K562 (cell line): Measurements from ENCODE around the gene EPHB3. TPM values are rescaled to one million over a fixed set of nuclear protein-coding genes. Genes with fewer than 3 reads are reported as not detected.

Experiments used
- ATAC-seq: fragments of 200-7000 bp; cut with Tn5 transposase; 3 replicates; pipeline ENCODE4 v1.9.1; 2020; ENCODE audit warnings: moderate library complexity
- BruUV-seq: library from RNA; stranded (reverse); fragments of 400-500 nt; replicated peaks from 2 replicates; lab custom pipeline; 2021; lab: Mats Ljungman, UMichigan
- CTCF ChIA-PET: fragments of 300-600 bp; formaldehyde crosslinking; extraction: SDS; loops from one replicate; lab custom pipeline; 2021; ENCODE audit warnings: low intra/inter-chr PET ratio; lab: Yijun Ruan, JAX
- POLR2A ChIA-PET: fragments of 300-600, 350-650 bp; sonication (Branson Sonifier 250); formaldehyde crosslinking; extraction: SDS; loops from one replicate; lab custom pipeline; 2021; ENCODE audit warnings: antibody characterized with exemption, inconsistent platforms; lab: Yijun Ruan, JAX
- DNase-seq, 4 experiments: peaks; one replicate each; pipeline versions ENCODE4 v3.0.0 to v3.0.0-alpha.2; 2011 to 2018; ENCODE audit warnings: low spot score in 3 of 4, mixed read lengths in 3 of 4; ENCODE audit errors: extremely low read depth in 1 of 4
- FAIRE-seq: peaks from 2 replicates; lab custom pipeline; 2011; peaks lifted over from hg19 to GRCh38; lab: Jason Lieb, UNC
- H2AFZ ChIP-seq: 2 replicates; pipeline ENCODE4 v1.6.0; 2011; ENCODE audit warnings: low read depth, low read length, control low read depth, inconsistent platforms
- H3K27ac ChIP-seq: fragments of 200-600 bp; 3 replicates; pipeline ENCODE4 v1.8.0; 2011; ENCODE audit warnings: low read depth, mild to moderate bottlenecking, control low read depth, inconsistent platforms, low read length, moderate library complexity, mixed read lengths; ENCODE audit errors: extremely low read depth
- H3K27me3 ChIP-seq, 2 experiments: fragments of 300-600 bp in 1 of 2; 2 replicates in 1 of 2; 3 replicates in 1 of 2; pipeline versions ENCODE4 v1.6.0 to v1.8.0; 2011; ENCODE audit warnings: inconsistent platforms in 2 of 2, low read length in 2 of 2, mild to moderate bottlenecking in 1 of 2, mixed read lengths in 1 of 2, moderate library complexity in 1 of 2; ENCODE audit not compliant: control insufficient read depth in 2 of 2, insufficient read depth in 2 of 2
- H3K36me3 ChIP-seq: fragments of 300-600 bp; 3 replicates; pipeline ENCODE4 v1.8.0; 2011; ENCODE audit warnings: mild to moderate bottlenecking, low read length, inconsistent platforms; ENCODE audit not compliant: control insufficient read depth, insufficient read depth
- H3K4me1 ChIP-seq, 2 experiments: fragments of 200-600 bp in 1 of 2; replicated peaks in 1 of 2; 2 replicates in 1 of 2; 3 replicates in 1 of 2; pipeline versions ENCODE4 v1.5.1 to v1.8.0; 2011; ENCODE audit warnings: inconsistent platforms in 2 of 2, low read length in 2 of 2, mild to moderate bottlenecking in 1 of 2, mixed read lengths in 1 of 2, moderate library complexity in 1 of 2; ENCODE audit not compliant: control insufficient read depth in 2 of 2, insufficient read depth in 2 of 2
- H3K4me2 ChIP-seq: 2 replicates; pipeline ENCODE4 v1.6.1; 2011; ENCODE audit warnings: low read length, control low read depth, inconsistent platforms, mixed read lengths; ENCODE audit not compliant: insufficient read depth
- H3K4me3 ChIP-seq: fragments of 200-600 bp; sonication (generic), shearing (Covaris generic); 2 replicates; pipeline ENCODE4 v1.5.1; 2016; ENCODE audit warnings: control low read depth, inconsistent platforms
- H3K79me2 ChIP-seq: fragments of 200-600 bp; 3 replicates; pipeline ENCODE4 v1.8.0; 2011; ENCODE audit warnings: low read length, inconsistent platforms; ENCODE audit not compliant: control insufficient read depth, insufficient read depth
- H3K9ac ChIP-seq, 2 experiments: 2 replicates each; pipeline versions ENCODE4 v1.6.0 to v1.6.1; 2011; ENCODE audit warnings: low read depth in 2 of 2, low read length in 2 of 2, control low read depth in 1 of 2, inconsistent platforms in 1 of 2, mild to moderate bottlenecking in 1 of 2, mixed read lengths in 1 of 2; ENCODE audit not compliant: insufficient read depth in 1 of 2
- H3K9me1 ChIP-seq: one replicate; pipeline ENCODE4 v1.6.0; 2011; ENCODE audit warnings: inconsistent platforms, mild to moderate bottlenecking, low read length, moderate library complexity; ENCODE audit not compliant: control insufficient read depth, insufficient read depth
- H3K9me3 ChIP-seq: replicated peaks from 2 replicates; pipeline ENCODE4 v1.5.1; 2011; ENCODE audit warnings: low read depth, low read length, inconsistent platforms; ENCODE audit not compliant: control insufficient read depth, insufficient read depth
- H4K20me1 ChIP-seq: replicated peaks from 2 replicates; pipeline ENCODE4 v1.6.1; 2011; ENCODE audit warnings: low read length, inconsistent platforms, mixed read lengths; ENCODE audit not compliant: control insufficient read depth, insufficient read depth
- CBX5 ChIP-seq: IDR thresholded peaks from 2 replicates; pipeline ENCODE4 v1.6.1; 2014; ENCODE audit warnings: low read depth, borderline replicate concordance
- KAT8 ChIP-seq: fragments of 450-650 bp; IDR thresholded peaks from 2 replicates; pipeline ENCODE4 v1.6.1; 2016; ENCODE audit warnings: low read depth, mild to moderate bottlenecking
- KHSRP ChIP-seq: fragments of 450-650 bp; IDR thresholded peaks from 2 replicates; pipeline ENCODE4 v1.6.1; 2017
- LEF1 ChIP-seq: fragments of 450-650 bp; IDR thresholded peaks from 2 replicates; pipeline ENCODE4 v1.6.1; 2016; ENCODE audit warnings: mild to moderate bottlenecking
- NCOA1 ChIP-seq: fragments of 450-650 bp; IDR thresholded peaks from 2 replicates; pipeline ENCODE4 v1.6.1; 2016; ENCODE audit warnings: low read depth
- PRMT5 ChIP-seq: sonication (generic); formaldehyde crosslinking; IDR thresholded peaks from 2 replicates; pipeline ENCODE4 v1.5.0; 2020; ENCODE audit warnings: missing genetic modification reagents
- TCF7L2 ChIP-seq: fragments of 150-350 bp; IDR thresholded peaks from 2 replicates; pipeline ENCODE4 v1.6.1; 2016; ENCODE audit warnings: low read depth, mild to moderate bottlenecking, low read length, moderate library complexity
- ZC3H8 ChIP-seq: fragments of 450-650 bp; IDR thresholded peaks from 2 replicates; pipeline ENCODE4 v1.6.1; 2017
- ZNF239 ChIP-seq: fragments of 250-450 bp; sonication (Bioruptor Pico); IDR thresholded peaks from 2 replicates; pipeline ENCODE4 v1.4.0; 2020; ENCODE audit warnings: mild to moderate bottlenecking
- ZNF347 ChIP-seq: fragments of 450-650 bp; formaldehyde crosslinking; IDR thresholded peaks from 2 replicates; pipeline ENCODE4 v1.4.0; 2020; ENCODE audit warnings: low read depth, mild to moderate bottlenecking, moderate library complexity
- WGBS: fragments of 100-300 bp; shearing (Covaris generic); methylation state at CpG from one replicate; pipeline ENCODE4 v1.1.6; 2016; ENCODE audit warnings: low coverage, mixed read lengths; ENCODE audit not compliant: insufficient coverage; ENCODE audit errors: missing lambda C conversion rate; 5-methylcytosine and 5-hydroxymethylcytosine counted together
- in situ Hi-C: fragments of 300-500 bp; cut with MboI; formaldehyde crosslinking; loops from 4 replicates; pipeline ENCODE4 v1.15.0; 2018; ENCODE audit warnings: inconsistent platforms, mixed read lengths
- intact Hi-C: fragments of 100-400 bp; cut with micrococcal nuclease; formaldehyde crosslinking; loops from 2 replicates; pipeline ENCODE4 v1.14.2; 2022
- polyA plus RNA-seq, 8 experiments: library from polyadenylated mRNA; depleted of rRNA in 4 of 8; stranded (reverse) in 5 of 8; unstranded in 3 of 8; fragments of >200 nt; fragmentation: Nextera tagmentation in 2 of 8; fragmentation: Illumina TruSeq in 1 of 8; extraction: Ambion mirVana in 2 of 8; extraction: Trizol in 1 of 8; gene quantifications; 2 replicates each; pipeline versions ENCODE4 v1.2.1 to v1.2.3, GENCODE V29; 2011 to 2014; ENCODE audit warnings: inconsistent platforms in 1 of 8, missing spikeins in 1 of 8
- total RNA-seq, 7 experiments: library from RNA; depleted of rRNA in 6 of 7; stranded (reverse); fragments of >200 nt in 6 of 7; fragmentation: Illumina TruSeq in 2 of 7; extraction: Trizol in 2 of 7; gene quantifications; 2 replicates each; pipeline versions ENCODE4 v1.2.1 to v1.2.3, GENCODE V29; 2011 to 2021; ENCODE audit warnings: low replicate concordance in 1 of 7
- TF ChIP-seq, protein P1 (sequence below): fragments of 250-450 bp; sonication (Bioruptor Pico); IDR thresholded peaks from 2 replicates; pipeline ENCODE4 v1.4.0; 2020; ENCODE audit warnings: mild to moderate bottlenecking, moderate library complexity
- TF ChIP-seq, protein P2 (sequence below): fragments of 450-650 bp; formaldehyde crosslinking; IDR thresholded peaks from 2 replicates; pipeline ENCODE4 v1.4.0; 2022; ENCODE audit warnings: mild to moderate bottlenecking, moderate library complexity

Gene EPHB3
- total and polyA plus RNA-seq, 9 of the 15 experiments (the other 6 are each of a cell fraction or from before 2014, with no cell fraction given), result not detected

DNA sequence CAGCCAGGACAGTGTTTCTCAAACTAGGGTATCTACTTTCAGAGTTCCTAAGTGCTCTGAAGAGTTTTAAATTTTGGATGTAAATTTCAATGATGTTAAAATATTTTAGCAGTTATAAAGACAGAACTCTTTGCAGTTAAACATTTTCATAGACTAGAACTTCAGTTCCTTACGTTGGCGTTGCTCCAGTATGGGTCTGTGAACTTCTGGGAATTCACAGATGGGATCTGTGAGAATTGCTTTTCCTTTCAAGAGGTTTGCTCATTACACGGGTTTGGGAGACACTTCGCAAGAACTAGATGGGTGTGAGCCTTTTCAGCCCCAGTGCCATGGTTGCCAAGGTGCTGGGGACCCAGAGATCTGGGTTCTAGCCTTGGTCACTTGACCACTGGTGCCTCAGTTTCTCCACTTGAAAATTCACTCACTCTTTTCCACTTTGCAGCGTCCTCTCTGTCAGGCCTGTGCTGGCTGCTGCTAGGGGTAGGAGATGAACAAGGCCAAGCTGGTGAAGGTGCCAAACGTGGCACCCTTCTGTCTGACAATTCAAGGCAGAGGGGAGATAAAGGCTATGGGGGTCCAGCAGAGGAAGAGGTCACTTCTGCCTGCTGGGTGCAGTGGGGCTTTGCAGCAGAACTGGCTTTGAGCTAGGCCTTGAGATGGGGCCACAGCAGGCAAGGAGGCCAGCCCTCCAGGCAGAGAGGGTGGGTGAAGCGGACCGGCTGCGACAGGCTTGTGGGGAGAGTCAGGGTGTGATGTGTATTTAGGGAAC, 48.1 kb downstream of the EPHB3 start:
- Histone ChIP-seq H3K79me2 (no peaks in the 10 kb centered on the region), H2AFZ (no peak overlapping the region), H3K36me3 (no peaks in the 10 kb centered on the region), H3K9me1 (no peaks in the 10 kb centered on the region), H3K9ac (peak overlapping the region in 1 of 2 experiments; percentile 26; a peak in 1 of 4 replicates), H3K9me3 (no peaks in the 10 kb centered on the region), H4K20me1 (no peaks in the 10 kb centered on the region), H3K4me1 (no peaks in the 10 kb centered on the region), H3K27me3 (peaks cover 34 to 79% of the 10 kb centered on the region in 2 experiments), H3K27ac (no peak overlapping the region), H3K4me2 (no peak overlapping the region), H3K4me3 (no peak overlapping the region)
- WGBS, result 1% methylated on average over 9 of the region's 9 CpGs
- CTCF ChIA-PET, result no interaction called here
- FAIRE-seq (no peak), DNase-seq (no peak), ATAC-seq (no peak)
- BruUV-seq, result no TSS peak
- in situ Hi-C loops (no loop called here), intact Hi-C loops (no loop called here)
- POLR2A ChIA-PET, result interaction anchor here (0.6 to 0.7 kb wide), 2 partner anchors 125 to 826 kb away, joined by 3 read pairs; no protein-coding TSS in a partner anchor
- no peak for TF ChIP-seq KAT8
- no peak for TF ChIP-seq ZNF347 (CRISPR knock-in tag)
- TF ChIP-seq ZC3H8, result no peak
- TF ChIP-seq LEF1, result no peak
- no peak for TF ChIP-seq ZNF239 (CRISPR knock-in tag)
- TF ChIP-seq NCOA1, result no peak
- TF ChIP-seq, protein P1, sequence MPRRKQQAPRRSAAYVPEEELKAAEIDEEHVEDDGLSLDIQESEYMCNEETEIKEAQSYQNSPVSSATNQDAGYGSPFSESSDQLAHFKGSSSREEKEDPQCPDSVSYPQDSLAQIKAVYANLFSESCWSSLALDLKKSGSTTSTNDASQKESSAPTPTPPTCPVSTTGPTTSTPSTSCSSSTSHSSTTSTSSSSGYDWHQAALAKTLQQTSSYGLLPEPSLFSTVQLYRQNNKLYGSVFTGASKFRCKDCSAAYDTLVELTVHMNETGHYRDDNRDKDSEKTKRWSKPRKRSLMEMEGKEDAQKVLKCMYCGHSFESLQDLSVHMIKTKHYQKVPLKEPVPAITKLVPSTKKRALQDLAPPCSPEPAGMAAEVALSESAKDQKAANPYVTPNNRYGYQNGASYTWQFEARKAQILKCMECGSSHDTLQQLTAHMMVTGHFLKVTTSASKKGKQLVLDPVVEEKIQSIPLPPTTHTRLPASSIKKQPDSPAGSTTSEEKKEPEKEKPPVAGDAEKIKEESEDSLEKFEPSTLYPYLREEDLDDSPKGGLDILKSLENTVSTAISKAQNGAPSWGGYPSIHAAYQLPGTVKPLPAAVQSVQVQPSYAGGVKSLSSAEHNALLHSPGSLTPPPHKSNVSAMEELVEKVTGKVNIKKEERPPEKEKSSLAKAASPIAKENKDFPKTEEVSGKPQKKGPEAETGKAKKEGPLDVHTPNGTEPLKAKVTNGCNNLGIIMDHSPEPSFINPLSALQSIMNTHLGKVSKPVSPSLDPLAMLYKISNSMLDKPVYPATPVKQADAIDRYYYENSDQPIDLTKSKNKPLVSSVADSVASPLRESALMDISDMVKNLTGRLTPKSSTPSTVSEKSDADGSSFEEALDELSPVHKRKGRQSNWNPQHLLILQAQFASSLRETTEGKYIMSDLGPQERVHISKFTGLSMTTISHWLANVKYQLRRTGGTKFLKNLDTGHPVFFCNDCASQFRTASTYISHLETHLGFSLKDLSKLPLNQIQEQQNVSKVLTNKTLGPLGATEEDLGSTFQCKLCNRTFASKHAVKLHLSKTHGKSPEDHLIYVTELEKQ (CRISPR knock-in tag), result no peak
- TF ChIP-seq KHSRP, result no peak
- no peak for TF ChIP-seq CBX5
- TF ChIP-seq, protein P2, sequence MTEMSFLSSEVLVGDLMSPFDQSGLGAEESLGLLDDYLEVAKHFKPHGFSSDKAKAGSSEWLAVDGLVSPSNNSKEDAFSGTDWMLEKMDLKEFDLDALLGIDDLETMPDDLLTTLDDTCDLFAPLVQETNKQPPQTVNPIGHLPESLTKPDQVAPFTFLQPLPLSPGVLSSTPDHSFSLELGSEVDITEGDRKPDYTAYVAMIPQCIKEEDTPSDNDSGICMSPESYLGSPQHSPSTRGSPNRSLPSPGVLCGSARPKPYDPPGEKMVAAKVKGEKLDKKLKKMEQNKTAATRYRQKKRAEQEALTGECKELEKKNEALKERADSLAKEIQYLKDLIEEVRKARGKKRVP (CRISPR knock-in tag), result no peak
- no peak for TF ChIP-seq TCF7L2
- no peak for TF ChIP-seq PRMT5 (CRISPR knock-in tag)
